A673 (cell line): ENCODE measurements around the gene FSIP1. TPM values are rescaled to one million over a fixed set of nuclear protein-coding genes. Genes with fewer than 3 reads are reported as not detected.

ENCODE experiments used
- BruUV-seq: library from RNA; stranded (reverse); fragments of 400-500 nt; replicated peaks from 2 replicates; lab custom pipeline; 2021; lab: Mats Ljungman, UMichigan
- CTCF ChIA-PET: fragments of 300-600 bp; sonication (Branson Sonifier 250); formaldehyde crosslinking; loops from one replicate; lab custom pipeline; 2022; ENCODE audit warnings: antibody characterized with exemption; lab: Charles Lee
- POLR2A ChIA-PET: fragments of 300-600 bp; sonication (Branson Sonifier 250); formaldehyde crosslinking; loops from one replicate; lab custom pipeline; 2022; ENCODE audit warnings: antibody characterized with exemption; ENCODE audit not compliant: low non-redundant PET; lab: Charles Lee
- DNase-seq: peaks from one replicate; pipeline ENCODE4 v3.0.0-alpha.2; 2015; ENCODE audit warnings: low spot score
- H3K27ac ChIP-seq: fragments of 200-600 bp; sonication (generic); 2 replicates; pipeline ENCODE4 v1.5.1; 2016; ENCODE audit warnings: mixed run types, low read depth, mild to moderate bottlenecking, mixed read lengths, antibody characterized with exemption, low read length; ENCODE audit not compliant: poor library complexity, severe bottlenecking
- H3K27me3 ChIP-seq: fragments of 200-600 bp; sonication (generic); replicated peaks from 2 replicates; pipeline ENCODE4 v1.6.1; 2017; ENCODE audit warnings: mixed run types, low read depth, mild to moderate bottlenecking, mixed read lengths, antibody characterized with exemption, low read length; ENCODE audit not compliant: insufficient read depth, poor library complexity
- H3K36me3 ChIP-seq: fragments of 200-600 bp; sonication (generic); 2 replicates; pipeline ENCODE4 v1.6.1; 2016; ENCODE audit warnings: mixed run types, mild to moderate bottlenecking, mixed read lengths, antibody characterized with exemption, low read length; ENCODE audit not compliant: insufficient read depth, poor library complexity, severe bottlenecking
- H3K4me1 ChIP-seq: fragments of 200-600 bp; sonication (generic); 2 replicates; pipeline ENCODE4 v1.6.1; 2017; ENCODE audit warnings: mixed run types, mild to moderate bottlenecking, mixed read lengths, antibody characterized with exemption, low read length; ENCODE audit not compliant: insufficient read depth, poor library complexity, severe bottlenecking
- H3K4me3 ChIP-seq: fragments of 200-600 bp; sonication (generic); 2 replicates; pipeline ENCODE4 v1.5.1; 2016; ENCODE audit warnings: low read depth, mixed run types, mild to moderate bottlenecking, mixed read lengths, low read length; ENCODE audit not compliant: poor library complexity, severe bottlenecking
- H3K9me3 ChIP-seq: fragments of 200-600 bp; sonication (generic); 2 replicates; pipeline ENCODE4 v1.6.1; 2016; ENCODE audit warnings: mixed run types, low read depth, mild to moderate bottlenecking, mixed read lengths, antibody characterized with exemption, low read length; ENCODE audit not compliant: poor library complexity, severe bottlenecking
- CTCF ChIP-seq: fragments of 300-800, 200-600 bp; sonication (generic); conservative IDR thresholded peaks from 2 replicates; pipeline ENCODE4 v1.5.1; 2017; ENCODE audit warnings: low read depth, mild to moderate bottlenecking, antibody characterized with exemption, low read length, moderate library complexity, mixed read lengths
- EZH2 ChIP-seq: fragments of 200-600 bp; sonication (generic); IDR thresholded peaks from 2 replicates; pipeline ENCODE4 v1.6.1; 2017; ENCODE audit warnings: borderline replicate concordance, low read depth, mild to moderate bottlenecking, mixed read lengths, antibody characterized with exemption, low read length; ENCODE audit not compliant: poor library complexity, severe bottlenecking
- intact Hi-C: fragments of 100-400 bp; cut with micrococcal nuclease; formaldehyde crosslinking; loops from one replicate; pipeline ENCODE4 v1.10.0; 2022; ENCODE audit not compliant: unreplicated experiment
- total RNA-seq: library from RNA; stranded (reverse); gene quantifications from 2 replicates; pipeline ENCODE4 v1.2.3, GENCODE V29; 2021

FSIP1 gene
- total RNA-seq, 1 experiment from 2014 or later, result 0.37 TPM

DNA sequence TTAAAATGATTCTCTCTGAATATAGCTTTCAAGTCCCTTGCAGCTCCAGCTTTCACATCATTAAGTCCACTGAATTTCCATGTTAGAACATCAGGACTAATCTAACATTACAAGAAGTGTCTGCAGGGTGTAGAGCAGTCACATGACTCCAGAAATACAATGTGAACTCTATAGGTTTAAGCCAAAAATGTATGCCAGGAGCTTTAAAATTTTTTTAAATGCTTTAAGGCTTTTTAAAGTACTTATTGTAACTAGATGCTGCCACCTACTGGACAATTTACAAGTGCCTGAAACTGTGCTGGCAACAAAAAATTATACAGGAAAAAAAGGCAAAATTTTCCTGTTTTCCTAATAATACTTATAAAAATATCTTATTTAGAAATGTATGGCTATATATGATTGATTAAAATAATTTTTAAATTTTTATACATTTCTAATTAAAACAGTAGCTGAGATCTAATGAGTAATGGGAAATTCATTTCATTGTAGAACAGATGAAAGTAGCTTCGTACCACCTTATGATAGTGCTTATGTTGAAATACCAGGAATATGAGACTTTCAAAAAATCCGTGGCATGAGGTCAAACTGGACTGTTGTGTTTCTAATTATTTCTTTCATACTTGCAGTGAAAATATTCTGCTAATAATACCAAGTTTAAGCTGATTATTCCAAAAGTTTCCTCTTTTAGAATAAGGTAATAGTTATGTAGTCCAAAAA lies 25.7 kb downstream of the FSIP1 start:
- intact Hi-C loops, result loop anchor here (1.0 to 10.0 kb wide), 4 partner anchors 71 to 1050 kb away; no protein-coding TSS in a partner anchor
- BruUV-seq, result no TSS peak

GRCh38 chr15:39752991-39753390 lies 29.6 kb downstream of the FSIP1 start:
- no peak for DNase-seq

More for the DNA sequence above, 25.7 kb downstream of the FSIP1 start:
- no peak overlapping the region for H3K4me3 ChIP-seq
- no peak overlapping the region for H3K27ac ChIP-seq
- ChIA-PET CTCF (interaction anchor here (0.5 to 2.7 kb wide), 11 partner anchors 21 to 585 kb away, joined by 3 to 33 read pairs (median 4); no protein-coding TSS in a partner anchor), POLR2A (interaction anchor here (0.7 kb wide), 1 partner anchor 167 kb away, joined by 3 read pairs; no protein-coding TSS in a partner anchor)
- H3K36me3 ChIP-seq, result no peaks in the 10 kb centered on the region
- TF ChIP-seq EZH2 (no peak), CTCF (peak; percentile 87)
- peaks cover 5% of the 10 kb centered on the region for H3K27me3 ChIP-seq
- H3K4me1 ChIP-seq, result no peaks in the 10 kb centered on the region
- DNase-seq, result peak; percentile 72
- no peaks in the 10 kb centered on the region for H3K9me3 ChIP-seq

DNA sequence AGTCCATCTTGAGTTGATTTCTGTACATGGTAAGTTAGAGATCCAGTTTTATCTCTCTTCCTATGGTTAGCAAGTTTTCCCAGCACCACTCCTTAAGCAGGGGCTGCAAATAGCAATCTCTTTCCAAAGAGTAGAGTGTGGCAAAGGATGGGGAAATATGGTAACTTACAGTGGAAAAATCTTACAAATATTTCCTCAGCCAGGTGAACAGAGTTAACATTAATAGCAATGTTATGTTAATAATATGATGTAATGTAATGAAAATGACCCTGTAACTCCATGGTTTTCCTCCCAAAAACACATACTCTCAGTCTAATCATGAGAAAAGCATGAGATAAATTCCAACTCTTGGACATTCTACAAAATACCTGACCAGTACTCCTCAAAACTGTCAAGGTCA lies 30.4 kb downstream of the FSIP1 start:
- intact Hi-C loops, result loop anchor here (5.0 to 10.0 kb wide), 2 partner anchors 170 to 937 kb away; partner anchors contain the start of gene THBS1
- ChIA-PET POLR2A (no interaction called here), CTCF (no interaction called here)
- Histone ChIP-seq H3K9me3 (no peaks in the 10 kb centered on the region), H3K27ac (no peak overlapping the region), H3K27me3 (peaks cover 9% of the 10 kb centered on the region), H3K4me3 (no peak overlapping the region), H3K4me1 (no peaks in the 10 kb centered on the region), H3K36me3 (no peaks in the 10 kb centered on the region)
- BruUV-seq, result no TSS peak
- TF ChIP-seq CTCF (no peak), EZH2 (no peak)
- no peak for DNase-seq

More at GRCh38 chr15:39752991-39753390, 29.6 kb downstream of the FSIP1 start:
- BruUV-seq, result no TSS peak
- intact Hi-C loops, result loop anchor here (5.0 to 10.0 kb wide), 2 partner anchors 171 to 938 kb away; partner anchors contain the start of gene THBS1
- H3K27me3 ChIP-seq, result peaks cover 9% of the 10 kb centered on the region
- H3K27ac ChIP-seq, result no peak overlapping the region
- H3K4me1 ChIP-seq, result no peaks in the 10 kb centered on the region
- CTCF ChIA-PET, result no interaction called here
- H3K4me3 ChIP-seq, result no peak overlapping the region
- no peak for TF ChIP-seq EZH2
- no peak for TF ChIP-seq CTCF
- H3K9me3 ChIP-seq, result no peaks in the 10 kb centered on the region
- no peaks in the 10 kb centered on the region for H3K36me3 ChIP-seq
- POLR2A ChIA-PET, result no interaction called here
